Chondrocyte (in vitro differentiated cells): Measurements from ENCODE around the gene PARD3B. TPM values are rescaled to one million over a fixed set of nuclear protein-coding genes. Genes with fewer than 3 reads are reported as not detected.

Experiments used
- DNase-seq: peaks from one replicate; pipeline ENCODE4 v3.0.0; 2021; ENCODE audit warnings: mixed read lengths, low spot score
- H3K27ac Mint-ChIP-seq: one replicate; pipeline ENCODE4 v1.8.0; 2021; ENCODE audit warnings: mild to moderate bottlenecking, moderate library complexity, mixed read lengths; ENCODE audit not compliant: unreplicated experiment
- H3K27me3 Mint-ChIP-seq: 2 replicates; pipeline ENCODE4 v1.8.0; 2021; ENCODE audit warnings: low read depth, mixed read lengths
- H3K36me3 Mint-ChIP-seq: 2 replicates; pipeline ENCODE4 v1.8.0; 2021; ENCODE audit warnings: low read depth, mixed read lengths
- H3K4me1 Mint-ChIP-seq: 2 replicates; pipeline ENCODE4 v1.8.0; 2021; ENCODE audit warnings: low read depth, mild to moderate bottlenecking, mixed read lengths
- H3K4me3 Mint-ChIP-seq: one replicate; pipeline ENCODE4 v1.8.0; 2021; ENCODE audit warnings: mild to moderate bottlenecking, moderate library complexity, mixed read lengths; ENCODE audit not compliant: unreplicated experiment
- H3K9me3 Mint-ChIP-seq: 2 replicates; pipeline ENCODE4 v1.8.0; 2021; ENCODE audit warnings: low read depth, mixed read lengths
- total RNA-seq: library from RNA; stranded (reverse); gene quantifications from 3 replicates; pipeline ENCODE4 v1.2.1, GENCODE V29; 2021
- TF ChIP-seq, protein P1 (sequence below): fragments of 200-600 bp; sonication (generic); IDR thresholded peaks from 2 replicates; pipeline ENCODE4 v1.5.0; 2021; ENCODE audit warnings: antibody characterized with exemption, mild to moderate bottlenecking, moderate library complexity

The PARD3B gene
- total RNA-seq, 1 donor from 2014 or later, result 24.9 TPM

- TF ChIP-seq, protein P1, sequence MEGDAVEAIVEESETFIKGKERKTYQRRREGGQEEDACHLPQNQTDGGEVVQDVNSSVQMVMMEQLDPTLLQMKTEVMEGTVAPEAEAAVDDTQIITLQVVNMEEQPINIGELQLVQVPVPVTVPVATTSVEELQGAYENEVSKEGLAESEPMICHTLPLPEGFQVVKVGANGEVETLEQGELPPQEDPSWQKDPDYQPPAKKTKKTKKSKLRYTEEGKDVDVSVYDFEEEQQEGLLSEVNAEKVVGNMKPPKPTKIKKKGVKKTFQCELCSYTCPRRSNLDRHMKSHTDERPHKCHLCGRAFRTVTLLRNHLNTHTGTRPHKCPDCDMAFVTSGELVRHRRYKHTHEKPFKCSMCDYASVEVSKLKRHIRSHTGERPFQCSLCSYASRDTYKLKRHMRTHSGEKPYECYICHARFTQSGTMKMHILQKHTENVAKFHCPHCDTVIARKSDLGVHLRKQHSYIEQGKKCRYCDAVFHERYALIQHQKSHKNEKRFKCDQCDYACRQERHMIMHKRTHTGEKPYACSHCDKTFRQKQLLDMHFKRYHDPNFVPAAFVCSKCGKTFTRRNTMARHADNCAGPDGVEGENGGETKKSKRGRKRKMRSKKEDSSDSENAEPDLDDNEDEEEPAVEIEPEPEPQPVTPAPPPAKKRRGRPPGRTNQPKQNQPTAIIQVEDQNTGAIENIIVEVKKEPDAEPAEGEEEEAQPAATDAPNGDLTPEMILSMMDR, result no peak
- Mint-ChIP-seq H3K27ac (no peak overlapping the region), H3K36me3 (no peaks in the 10 kb centered on the region), H3K4me3 (no peak overlapping the region), H3K27me3 (no peaks in the 10 kb centered on the region), H3K9me3 (peaks cover 3% of the 10 kb centered on the region), H3K4me1 (peaks cover 10% of the 10 kb centered on the region)
- DNase-seq, result no peak
Observed at GRCh38 chr2:204510709-204511420, 34.4 kb upstream of the PARD3B start.

DNA sequence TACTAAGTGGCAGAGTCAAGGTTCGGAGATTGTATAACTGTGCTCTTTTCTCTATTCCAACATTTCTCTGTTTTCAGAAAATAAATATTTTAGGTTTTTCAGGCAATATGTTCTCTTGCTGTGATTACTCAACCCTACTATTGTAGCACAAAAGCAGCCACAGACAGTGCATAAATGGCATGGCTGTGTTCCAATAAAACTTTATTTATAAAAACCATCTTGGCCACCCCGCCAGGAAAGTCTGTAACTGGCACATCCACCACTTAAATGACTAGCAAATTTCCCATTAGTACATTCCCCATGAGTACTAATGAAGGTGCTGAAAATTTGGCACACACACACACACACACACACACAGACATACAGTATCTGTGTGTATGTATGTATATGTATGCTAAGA is 30.8 kb upstream of the PARD3B start:
- peaks cover 6% of the 10 kb centered on the region for H3K4me1 Mint-ChIP-seq
- H3K27me3 Mint-ChIP-seq, result no peaks in the 10 kb centered on the region
- H3K27ac Mint-ChIP-seq, result no peak overlapping the region
- TF ChIP-seq, protein P1, result no peak
- no peak for DNase-seq
- no peaks in the 10 kb centered on the region for H3K36me3 Mint-ChIP-seq
- peaks cover 6% of the 10 kb centered on the region for H3K9me3 Mint-ChIP-seq
- H3K4me3 Mint-ChIP-seq, result no peak overlapping the region

DNA sequence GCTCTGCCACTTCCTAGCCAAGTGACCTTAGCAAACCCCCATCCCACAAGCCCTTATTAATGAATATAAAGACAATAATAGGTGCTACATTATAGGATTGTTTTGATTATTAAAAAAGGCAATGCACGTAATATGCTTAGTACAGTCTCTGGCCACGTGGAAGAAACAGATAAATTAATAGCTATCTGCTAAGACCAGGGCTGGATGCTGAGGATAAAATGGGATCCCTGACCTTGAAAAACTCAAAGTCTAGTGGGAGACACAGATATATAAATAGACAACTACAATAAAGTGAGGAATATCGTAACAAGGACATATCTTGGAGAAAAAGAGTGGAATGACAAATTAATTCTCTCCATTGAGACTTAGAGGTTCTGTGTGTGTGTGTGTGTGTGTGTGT is 29.9 kb upstream of the PARD3B start:
- Mint-ChIP-seq H3K4me3 (no peak overlapping the region), H3K4me1 (peaks cover 6% of the 10 kb centered on the region)

GRCh38 chr2:204517154-204517553 is 28.1 kb upstream of the PARD3B start:
- peaks cover 6% of the 10 kb centered on the region for H3K9me3 Mint-ChIP-seq
- H3K4me1 Mint-ChIP-seq, result no peaks in the 10 kb centered on the region
- DNase-seq, result no peak
- H3K36me3 Mint-ChIP-seq, result no peaks in the 10 kb centered on the region
- H3K4me3 Mint-ChIP-seq, result no peak overlapping the region
- TF ChIP-seq, protein P1, result no peak
- no peaks in the 10 kb centered on the region for H3K27me3 Mint-ChIP-seq
- no peak overlapping the region for H3K27ac Mint-ChIP-seq

More for the DNA sequence above, 29.9 kb upstream of the PARD3B start:
- TF ChIP-seq, protein P1, result no peak
- Mint-ChIP-seq H3K27me3 (no peaks in the 10 kb centered on the region), H3K36me3 (no peaks in the 10 kb centered on the region), H3K27ac (no peak overlapping the region), H3K9me3 (peaks cover 6% of the 10 kb centered on the region)
- no peak for DNase-seq

DNA sequence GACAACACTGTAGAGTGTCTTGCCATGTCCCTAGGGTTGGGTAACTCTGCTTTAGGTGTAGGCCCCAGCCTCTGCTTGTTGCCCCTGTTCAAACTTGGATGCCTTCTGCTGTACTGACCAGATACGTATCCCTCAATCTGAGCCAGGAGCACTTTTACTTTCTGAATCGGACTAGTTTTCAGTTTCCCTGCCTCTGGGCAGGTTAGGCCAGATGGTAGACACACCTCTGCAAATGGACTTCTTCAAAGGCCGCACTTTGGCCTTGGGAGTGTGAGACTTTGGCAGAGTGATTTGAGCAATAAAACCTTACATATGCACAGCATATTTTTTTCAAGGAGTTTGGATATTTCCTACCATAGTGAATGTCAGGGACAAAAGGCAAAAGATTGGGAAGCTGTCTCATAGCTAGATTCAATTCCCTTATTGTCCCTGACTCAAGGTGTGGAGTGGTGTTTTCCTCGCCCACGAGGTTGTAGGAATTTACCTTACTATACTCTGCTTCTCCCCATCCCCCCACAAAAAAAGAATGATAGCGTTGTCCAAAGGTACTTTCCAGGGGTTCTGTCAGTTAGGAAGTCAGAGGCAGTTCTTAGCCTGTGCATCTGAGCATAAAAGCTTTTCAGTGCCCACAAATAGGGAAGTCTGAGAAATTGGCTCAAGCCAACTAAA is 15.3 kb upstream of the PARD3B start:
- no peak overlapping the region for H3K27ac Mint-ChIP-seq
- no peaks in the 10 kb centered on the region for H3K36me3 Mint-ChIP-seq
- TF ChIP-seq, protein P1, result no peak
- no peak for DNase-seq
- peaks cover 12% of the 10 kb centered on the region for H3K4me1 Mint-ChIP-seq
- no peaks in the 10 kb centered on the region for H3K27me3 Mint-ChIP-seq
- no peak overlapping the region for H3K4me3 Mint-ChIP-seq
- H3K9me3 Mint-ChIP-seq, result no peaks in the 10 kb centered on the region
